HepG2 (cell line): ENCODE data around the gene ENO2. TPM values are rescaled to one million over a fixed set of nuclear protein-coding genes. Genes with fewer than 3 reads are reported as not detected.

Source experiments
- ATAC-seq: fragments of 200-7000 bp; cut with Tn5 transposase; 3 replicates; pipeline ENCODE4 v1.9.1; 2020; ENCODE audit warnings: mild to moderate bottlenecking, moderate library complexity
- BruUV-seq: library from RNA; stranded (reverse); fragments of 400-500 nt; replicated peaks from 2 replicates; lab custom pipeline; 2021; lab: Mats Ljungman, UMichigan
- CTCF ChIA-PET: fragments of 300-600 bp; formaldehyde crosslinking; extraction: SDS; loops from one replicate; lab custom pipeline; 2021; ENCODE audit warnings: low total read pairs, inconsistent platforms, low intra/inter-chr PET ratio; lab: Yijun Ruan, JAX
- POLR2A ChIA-PET: fragments of 350-600 bp; sonication (Branson Sonifier 250); formaldehyde crosslinking; loops from one replicate; lab custom pipeline; 2020; ENCODE audit warnings: antibody characterized with exemption, inconsistent platforms; lab: Yijun Ruan, JAX
- DNase-seq: peaks from one replicate; pipeline ENCODE4 v3.0.0-alpha.2; 2015; ENCODE audit warnings: low spot score
- FAIRE-seq: peaks from 3 replicates; lab custom pipeline; 2011; peaks lifted over from hg19 to GRCh38; lab: Jason Lieb, UNC
- H2AFZ ChIP-seq: one replicate; pipeline ENCODE4 v1.6.1; 2011; ENCODE audit warnings: low read length, inconsistent platforms
- H3K27ac ChIP-seq: fragments of 300-600 bp; 3 replicates; pipeline ENCODE4 v1.8.0; 2011; ENCODE audit warnings: mixed run types, mild to moderate bottlenecking, mixed read lengths, low read length, inconsistent platforms; ENCODE audit not compliant: insufficient read depth; ENCODE audit errors: extremely low read length
- H3K27me3 ChIP-seq, 2 experiments: fragments of 200-600 bp in 1 of 2; 2 replicates in 1 of 2; 3 replicates in 1 of 2; pipeline versions ENCODE4 v1.6.0 to v1.8.0; 2011; ENCODE audit warnings: low read length in 2 of 2, mild to moderate bottlenecking in 2 of 2, moderate library complexity in 2 of 2, inconsistent platforms in 1 of 2; ENCODE audit not compliant: insufficient read depth in 2 of 2, control insufficient read depth in 1 of 2
- H3K36me3 ChIP-seq, 2 experiments: fragments of 200-600 bp in 1 of 2; replicated peaks in 1 of 2; 2 replicates in 1 of 2; 3 replicates in 1 of 2; pipeline versions ENCODE4 v1.5.1 to v1.8.0; 2011; ENCODE audit warnings: low read length in 2 of 2, inconsistent platforms in 1 of 2; ENCODE audit not compliant: insufficient read depth in 2 of 2, control insufficient read depth in 1 of 2
- H3K4me1 ChIP-seq: 2 replicates; pipeline ENCODE4 v1.5.1; 2012; ENCODE audit warnings: low read length, inconsistent platforms; ENCODE audit not compliant: insufficient read depth
- H3K4me2 ChIP-seq: 2 replicates; pipeline ENCODE4 v1.6.0; 2011; ENCODE audit warnings: low read depth, low read length, inconsistent platforms
- H3K4me3 ChIP-seq, 3 experiments: fragments of 200-600 bp in 1 of 3; sonication (generic), shearing (Covaris generic) in 1 of 3; replicated peaks in 1 of 3; 2 replicates each; pipeline ENCODE4 v1.5.1; 2011 to 2016; ENCODE audit warnings: low read length in 3 of 3, inconsistent platforms in 2 of 3, low read depth in 2 of 3, mild to moderate bottlenecking in 2 of 3, control low read depth in 1 of 3, mixed read lengths in 1 of 3; ENCODE audit not compliant: insufficient read depth in 1 of 3
- H3K79me2 ChIP-seq: one replicate; pipeline ENCODE4 v1.6.1; 2011; ENCODE audit warnings: low read length, inconsistent platforms; ENCODE audit not compliant: insufficient read depth
- H3K9ac ChIP-seq: 2 replicates; pipeline ENCODE4 v1.6.0; 2011; ENCODE audit warnings: mild to moderate bottlenecking, low read depth, low read length, inconsistent platforms; ENCODE audit not compliant: insufficient read depth
- H3K9me3 ChIP-seq: 2 replicates; pipeline ENCODE4 v1.5.1; 2012; ENCODE audit warnings: mild to moderate bottlenecking, low read length
- H4K20me1 ChIP-seq: 2 replicates; pipeline ENCODE4 v1.6.0; 2011; ENCODE audit warnings: inconsistent platforms, mild to moderate bottlenecking, low read length, moderate library complexity; ENCODE audit not compliant: insufficient read depth
- ADNP ChIP-seq: sonication (generic); formaldehyde crosslinking; IDR thresholded peaks from 2 replicates; pipeline ENCODE4 v1.4.0; 2020; ENCODE audit warnings: missing genetic modification reagents
- AKAP8 ChIP-seq: sonication (generic); formaldehyde crosslinking; IDR thresholded peaks from 2 replicates; pipeline ENCODE4 v1.5.1; 2020; ENCODE audit warnings: mild to moderate bottlenecking, missing genetic modification reagents
- BRD4 ChIP-seq: sonication (generic); formaldehyde crosslinking; IDR thresholded peaks from 2 replicates; pipeline ENCODE4 v1.4.0; 2020; ENCODE audit warnings: missing genetic modification reagents
- FOSL2 ChIP-seq: sonication (generic); formaldehyde crosslinking; IDR thresholded peaks from 2 replicates; pipeline ENCODE4 v1.4.0; 2020; ENCODE audit warnings: missing genetic modification reagents
- JARID2 ChIP-seq: sonication (generic); formaldehyde crosslinking; IDR thresholded peaks from 2 replicates; pipeline ENCODE4 v1.8.1; 2023; ENCODE audit warnings: missing genetic modification reagents, inconsistent platforms; ENCODE audit not compliant: insufficient replicate concordance
- KMT2A ChIP-seq: sonication (generic); formaldehyde crosslinking; IDR thresholded peaks from 2 replicates; pipeline ENCODE4 v1.4.0; 2020; ENCODE audit warnings: missing genetic modification reagents
- NFE2 ChIP-seq: sonication (generic); formaldehyde crosslinking; IDR thresholded peaks from 2 replicates; pipeline ENCODE4 v1.4.0; 2020; ENCODE audit warnings: missing genetic modification reagents
- POLR2G ChIP-seq: fragments of 200-400 bp; formaldehyde crosslinking; IDR thresholded peaks from 2 replicates; pipeline ENCODE4 v1.6.1; 2018; ENCODE audit warnings: mild to moderate bottlenecking, low read depth, low read length, moderate library complexity
- PPARG ChIP-seq: conservative IDR thresholded peaks from 2 replicates; pipeline ENCODE4 v1.6.1; 2016; ENCODE audit warnings: missing biosample characterization, missing genetic modification reagents
- RXRA ChIP-seq: sonication (generic); formaldehyde crosslinking; IDR thresholded peaks from 2 replicates; pipeline ENCODE4 v1.5.1; 2020; ENCODE audit warnings: missing genetic modification reagents
- YEATS4 ChIP-seq: sonication (generic); formaldehyde crosslinking; IDR thresholded peaks from 2 replicates; pipeline ENCODE4 v1.4.0; 2020; ENCODE audit warnings: missing genetic modification reagents, borderline replicate concordance
- ZFP82 ChIP-seq: sonication (generic); formaldehyde crosslinking; IDR thresholded peaks from 2 replicates; pipeline ENCODE4 v1.5.1; 2020; ENCODE audit warnings: mild to moderate bottlenecking, missing genetic modification reagents, borderline replicate concordance
- ZKSCAN1 ChIP-seq: fragments of 150-350 bp; IDR thresholded peaks from 2 replicates; pipeline ENCODE4 v1.6.1; 2014; ENCODE audit warnings: low read length
- ZNF30 ChIP-seq: sonication (generic); formaldehyde crosslinking; IDR thresholded peaks from 2 replicates; pipeline ENCODE4 v1.5.0; 2020; ENCODE audit warnings: mild to moderate bottlenecking, missing genetic modification reagents
- ZNF350 ChIP-seq: sonication (generic); formaldehyde crosslinking; IDR thresholded peaks from 2 replicates; pipeline ENCODE4 v1.4.0; 2020; ENCODE audit warnings: mild to moderate bottlenecking, low read depth, missing genetic modification reagents, borderline replicate concordance
- ZNF543 ChIP-seq: sonication (generic); formaldehyde crosslinking; IDR thresholded peaks from 2 replicates; pipeline ENCODE4 v1.4.0; 2020; ENCODE audit warnings: mild to moderate bottlenecking, missing genetic modification reagents
- ZNF616 ChIP-seq: sonication (generic); formaldehyde crosslinking; IDR thresholded peaks from 2 replicates; pipeline ENCODE4 v1.5.0; 2020; ENCODE audit warnings: low read depth, mild to moderate bottlenecking, missing genetic modification reagents
- ZNF761 ChIP-seq: sonication (generic); formaldehyde crosslinking; conservative IDR thresholded peaks from 2 replicates; pipeline ENCODE4 v1.4.0; 2020; ENCODE audit warnings: mild to moderate bottlenecking, missing genetic modification reagents
- WGBS: methylation state at CpG from one replicate; pipeline ENCODE4 v1.1.6; 2017; ENCODE audit warnings: low lambda C conversion rate; 5-methylcytosine and 5-hydroxymethylcytosine counted together
- in situ Hi-C: cut with HindIII; loops from 2 replicates; pipeline ENCODE4 v1.10.0; 2017; ENCODE audit warnings: low pct_unique_long_range_greater_than_20kb; ENCODE audit not compliant: extremely low pct_ligation_motif_present
- intact Hi-C: fragments of 100-400 bp; cut with micrococcal nuclease; formaldehyde crosslinking; loops from one replicate; pipeline ENCODE4 v1.10.0; 2022; ENCODE audit not compliant: unreplicated experiment
- polyA plus RNA-seq, 8 experiments: library from polyadenylated mRNA; depleted of rRNA in 3 of 8; stranded (reverse) in 7 of 8; unstranded in 1 of 8; fragments of >200 nt; fragmentation: Illumina TruSeq in 4 of 8; extraction: Trizol in 4 of 8; gene quantifications; 2 replicates each; pipeline versions ENCODE4 v1.2.1 to v1.2.3, GENCODE V29; 2011 to 2016; ENCODE audit warnings: low read depth in 4 of 8, missing spikeins in 1 of 8, mixed read lengths in 1 of 8; ENCODE audit not compliant: insufficient read depth in 1 of 8
- total RNA-seq, 5 experiments: library from RNA; depleted of rRNA; stranded (reverse); fragments of >200 nt; fragmentation: Illumina TruSeq; extraction: Trizol; gene quantifications; 2 replicates each; pipeline ENCODE4 v1.2.3, GENCODE V29; 2016; ENCODE audit warnings: low read depth in 1 of 5
- TF ChIP-seq, protein P1 (sequence below): sonication (generic); formaldehyde crosslinking; IDR thresholded peaks from 2 replicates; pipeline ENCODE4 v1.5.1; 2020; ENCODE audit warnings: mild to moderate bottlenecking, missing genetic modification reagents
- TF ChIP-seq, protein P2 (sequence below): IDR thresholded peaks from 2 replicates; pipeline ENCODE4 v1.6.1; 2016

The ENO2 gene
- total and polyA plus RNA-seq, 2 of the 13 experiments (the other 11 are each of a cell fraction or from before 2014, with no cell fraction given): 19.3 to 136 TPM

DNA sequence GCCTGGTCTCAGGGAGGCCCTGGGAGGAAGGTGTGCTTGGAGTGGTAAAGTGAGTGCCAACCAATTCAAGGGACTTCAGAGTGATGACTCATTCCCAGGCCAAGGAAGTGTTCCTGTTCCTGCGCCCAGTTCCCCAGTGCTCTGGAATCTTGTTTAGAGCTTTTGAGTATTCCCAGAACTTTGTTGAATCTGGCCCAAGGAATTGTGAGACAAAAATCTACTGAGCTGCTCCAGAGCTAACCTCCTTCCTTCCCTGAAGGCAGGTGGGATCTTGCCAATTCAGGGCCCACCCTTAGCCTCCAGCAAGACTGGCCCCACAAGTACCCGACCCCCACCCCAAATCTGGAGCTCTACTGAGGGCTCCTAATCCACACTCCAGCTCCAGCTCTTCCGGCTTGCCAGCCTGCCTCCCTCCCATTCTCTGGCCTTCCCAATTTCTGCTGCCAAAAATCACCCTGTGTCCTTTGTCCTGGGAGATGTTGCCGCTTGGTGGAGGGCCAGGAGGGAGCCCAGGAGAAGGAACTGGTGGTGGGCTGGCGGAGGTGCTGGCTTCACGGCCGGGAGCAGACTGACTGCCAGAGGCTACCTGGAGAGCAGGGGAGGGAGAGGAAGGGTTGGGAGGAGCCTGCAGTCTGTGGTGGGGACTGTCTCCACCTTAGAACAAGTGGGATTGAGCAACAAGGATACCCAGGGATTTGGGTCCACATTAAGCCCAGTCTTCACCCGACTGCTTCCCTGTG, 11.3 kb downstream of the ENO2 start:
- H3K36me3 ChIP-seq: peaks cover 0 to 12% of the 10 kb centered on the region in 2 experiments; a peak in 3 of 5 replicates
- 0 out of 2 replicates have a peak overlapping the region, but pooled peaks have one; percentile 13 for H3K9ac ChIP-seq
- peak overlapping the region; percentile 80 for H3K4me2 ChIP-seq
- POLR2A ChIA-PET: interaction anchor here (1.0 to 3.8 kb wide), 15 partner anchors 9 to 183 kb away, joined by 3 to 55 read pairs (median 8); partner anchors contain the start of genes C12orf57, LPCAT3, RNU7-1 and SPSB2
- no peak overlapping the region for H3K27ac ChIP-seq
- intact Hi-C loops (loop anchor here (2.0 to 5.0 kb wide), 2 partner anchors 13 to 187 kb away; no protein-coding TSS in a partner anchor), in situ Hi-C loops (no loop called here)
- no peaks in the 10 kb centered on the region for H3K9me3 ChIP-seq
- CTCF ChIA-PET: no interaction called here
- ATAC-seq (peak; percentile 26), DNase-seq (no peak), FAIRE-seq (peak; percentile 43)
- no peaks in the 10 kb centered on the region for H4K20me1 ChIP-seq
- H3K79me2 ChIP-seq: peaks cover 20% of the 10 kb centered on the region
- H3K4me3 ChIP-seq: peak overlapping the region in 2 of 3 experiments; percentile 17 to 64; a peak in 3 of 6 replicates
- H3K4me1 ChIP-seq: peaks cover 51% of the 10 kb centered on the region
- WGBS: 32% methylated on average over 7 of the region's 8 CpGs
- no peaks in the 10 kb centered on the region; a peak in 1 of 5 replicates for H3K27me3 ChIP-seq
- BruUV-seq: no TSS peak
- no peak overlapping the region for H2AFZ ChIP-seq
- TF ChIP-seq ZNF350 (CRISPR knock-in tag): peak; percentile 18; the same call in 1 of the 2 replicates
- TF ChIP-seq KMT2A: no peak
- no peak for TF ChIP-seq AKAP8 (CRISPR knock-in tag)
- peak; percentile 49 for TF ChIP-seq FOSL2 (CRISPR knock-in tag)
- TF ChIP-seq ZNF30 (CRISPR knock-in tag): no peak
- TF ChIP-seq POLR2G: peak; percentile 57; the same call in 1 of the 2 replicates
- TF ChIP-seq RXRA: no peak
- no peak for TF ChIP-seq YEATS4 (CRISPR knock-in tag)
- TF ChIP-seq ZNF616: no peak
- TF ChIP-seq NFE2 (CRISPR knock-in tag): no peak
- TF ChIP-seq ZKSCAN1: no peak
- no peak for TF ChIP-seq ZNF543
- TF ChIP-seq BRD4 (CRISPR knock-in tag): no peak
- no peak for TF ChIP-seq JARID2 (CRISPR knock-in tag)
- TF ChIP-seq, protein P1, sequence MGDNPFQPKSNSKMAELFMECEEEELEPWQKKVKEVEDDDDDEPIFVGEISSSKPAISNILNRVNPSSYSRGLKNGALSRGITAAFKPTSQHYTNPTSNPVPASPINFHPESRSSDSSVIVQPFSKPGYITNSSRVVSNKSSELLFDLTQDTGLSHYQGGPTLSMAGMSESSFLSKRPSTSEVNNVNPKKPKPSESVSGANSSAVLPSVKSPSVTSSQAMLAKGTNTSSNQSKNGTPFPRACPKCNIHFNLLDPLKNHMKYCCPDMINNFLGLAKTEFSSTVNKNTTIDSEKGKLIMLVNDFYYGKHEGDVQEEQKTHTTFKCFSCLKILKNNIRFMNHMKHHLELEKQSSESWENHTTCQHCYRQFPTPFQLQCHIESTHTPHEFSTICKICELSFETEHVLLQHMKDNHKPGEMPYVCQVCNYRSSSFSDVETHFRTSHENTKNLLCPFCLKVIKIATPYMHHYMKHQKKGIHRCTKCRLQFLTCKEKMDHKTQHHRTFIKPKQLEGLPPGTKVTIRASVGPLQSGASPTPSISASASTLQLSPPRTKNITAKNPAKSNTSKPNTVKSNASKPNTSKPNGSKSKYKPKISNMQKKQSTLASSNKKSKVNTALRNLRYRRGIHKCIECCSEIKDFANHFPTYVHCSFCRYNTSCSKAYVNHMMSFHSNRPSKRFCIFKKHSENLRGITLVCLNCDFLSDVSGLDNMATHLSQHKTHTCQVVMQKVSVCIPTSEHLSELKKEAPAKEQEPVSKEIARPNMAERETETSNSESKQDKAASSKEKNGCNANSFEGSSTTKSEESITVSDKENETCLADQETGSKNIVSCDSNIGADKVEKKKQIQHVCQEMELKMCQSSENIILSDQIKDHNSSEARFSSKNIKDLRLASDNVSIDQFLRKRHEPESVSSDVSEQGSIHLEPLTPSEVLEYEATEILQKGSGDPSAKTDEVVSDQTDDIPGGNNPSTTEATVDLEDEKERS (CRISPR knock-in tag): no peak
- TF ChIP-seq, protein P2, sequence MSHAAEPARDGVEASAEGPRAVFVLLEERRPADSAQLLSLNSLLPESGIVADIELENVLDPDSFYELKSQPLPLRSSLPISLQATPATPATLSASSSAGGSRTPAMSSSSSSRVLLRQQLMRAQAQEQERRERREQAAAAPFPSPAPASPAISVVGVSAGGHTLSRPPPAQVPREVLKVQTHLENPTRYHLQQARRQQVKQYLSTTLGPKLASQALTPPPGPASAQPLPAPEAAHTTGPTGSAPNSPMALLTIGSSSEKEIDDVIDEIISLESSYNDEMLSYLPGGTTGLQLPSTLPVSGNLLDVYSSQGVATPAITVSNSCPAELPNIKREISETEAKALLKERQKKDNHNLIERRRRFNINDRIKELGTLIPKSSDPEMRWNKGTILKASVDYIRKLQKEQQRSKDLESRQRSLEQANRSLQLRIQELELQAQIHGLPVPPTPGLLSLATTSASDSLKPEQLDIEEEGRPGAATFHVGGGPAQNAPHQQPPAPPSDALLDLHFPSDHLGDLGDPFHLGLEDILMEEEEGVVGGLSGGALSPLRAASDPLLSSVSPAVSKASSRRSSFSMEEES (CRISPR knock-in tag): no peak
- TF ChIP-seq ZFP82 (CRISPR knock-in tag): no peak
- TF ChIP-seq ADNP (CRISPR knock-in tag): no peak
- no peak for TF ChIP-seq ZNF761 (CRISPR knock-in tag)
- TF ChIP-seq PPARG: no peak
